ENCODE data around the gene CUEDC1. TPM values are rescaled to one million over a fixed set of nuclear protein-coding genes. Genes with fewer than 3 reads are reported as not detected.

Gene CUEDC1
- total and polyA plus RNA-seq, 2 of the 13 experiments (the other 11 are each of a cell fraction or from before 2014, with no cell fraction given), result 7.4 to 12.9 TPM

DNA sequence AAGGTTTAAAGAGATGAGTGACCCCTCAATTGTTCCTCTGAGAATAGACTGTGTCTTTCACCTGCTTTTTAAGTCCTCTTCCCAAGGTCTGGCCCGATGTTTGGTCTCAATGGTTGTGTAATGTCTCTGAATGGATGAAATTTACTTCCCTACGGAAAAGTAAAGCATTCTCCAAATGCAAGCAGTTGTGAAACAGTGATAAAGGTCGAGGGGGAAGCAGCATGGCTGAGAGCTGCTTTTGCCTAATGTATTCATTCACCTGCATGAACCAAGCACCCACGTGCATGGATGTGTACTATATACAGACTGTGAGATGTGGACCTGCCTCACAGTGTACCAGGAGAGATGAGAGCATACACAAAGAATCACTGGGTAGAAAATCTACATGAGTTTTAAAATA lies 116.8 kb downstream of the CUEDC1 start (continued):
- TF ChIP-seq HNRNPLL (IDR thresholded peaks at IDR 0.05; ENCODE audit: low read depth, low read length, poor library complexity, severe bottlenecking) (no peak), ZNF792 (CRISPR knock-in tag; IDR thresholded peaks at IDR 0.05) (no peak), TBL1XR1 (IDR thresholded peaks at IDR 0.05; ENCODE audit: borderline replicate concordance, low read length, partially characterized antibody) (peak; percentile 39), ZFY (CRISPR knock-in tag; IDR thresholded peaks at IDR 0.05) (peak; percentile 14; the same call in 1 of the 2 replicates), ZNF710 (CRISPR knock-in tag; IDR thresholded peaks at IDR 0.05; ENCODE audit: borderline replicate concordance) (peak; percentile 99), ZSCAN25 (CRISPR knock-in tag; IDR thresholded peaks at IDR 0.05) (no peak), PITX1 (CRISPR knock-in tag; IDR thresholded peaks at IDR 0.05) (peak; percentile 76), ZBTB21 (CRISPR knock-in tag; IDR thresholded peaks at IDR 0.05) (no peak), ZNF205 (CRISPR knock-in tag; IDR thresholded peaks at IDR 0.05) (peak; percentile 60; the same call in 1 of the 2 replicates), MED1 (CRISPR knock-in tag; IDR thresholded peaks at IDR 0.05) (peak; percentile 91), YY1 (IDR thresholded peaks at IDR 0.05; ENCODE audit: insufficient read depth, insufficient replicate concordance, low read depth, low read length) (no peak), TOE1 (CRISPR knock-in tag; IDR thresholded peaks at IDR 0.05) (no peak), SYNCRIP (IDR thresholded peaks at IDR 0.05; ENCODE audit: insufficient read depth, low read depth, low read length) (no peak), NR2F2 (IDR thresholded peaks at IDR 0.05; ENCODE audit: borderline replicate concordance, low read depth) (peak; percentile 81), ZNF317 (CRISPR knock-in tag; IDR thresholded peaks at IDR 0.05) (peak; percentile 73; the same call in 1 of the 2 replicates), FOXA3 (CRISPR knock-in tag; IDR thresholded peaks at IDR 0.05) (peak; percentile 89), ZNF513 (CRISPR knock-in tag; conservative IDR thresholded peaks at IDR 0.05) (no peak), ZNF597 (CRISPR knock-in tag; IDR thresholded peaks at IDR 0.05) (no peak), EP300 (IDR thresholded peaks at IDR 0.05; ENCODE audit: low read depth in 2 of 2, low read length in 2 of 2) (peak in 1 of 2 experiments; percentile 89; a peak in 2 of 4 replicates), EP300 (CRISPR knock-in tag; IDR thresholded peaks at IDR 0.05; ENCODE audit: borderline replicate concordance) (no peak; the same call in 1 of the 2 replicates), ZMYM3 (CRISPR knock-in tag; IDR thresholded peaks at IDR 0.05) (0 out of 2 replicates have a peak, but pooled peaks have one; percentile 24), TGIF2 (CRISPR knock-in tag; IDR thresholded peaks at IDR 0.05) (no peak), ZNF3 (CRISPR knock-in tag; IDR thresholded peaks at IDR 0.05) (no peak), NCOR1 (IDR thresholded peaks at IDR 0.05; ENCODE audit: borderline replicate concordance, low read length) (peak; percentile 81; the same call in 1 of the 2 replicates), NR2C2 (CRISPR knock-in tag; IDR thresholded peaks at IDR 0.05; ENCODE audit: borderline replicate concordance) (peak; percentile 73; the same call in 1 of the 2 replicates), TP53 (CRISPR knock-in tag; conservative IDR thresholded peaks at IDR 0.05) (no peak)
- TF ChIP-seq, protein P1, sequence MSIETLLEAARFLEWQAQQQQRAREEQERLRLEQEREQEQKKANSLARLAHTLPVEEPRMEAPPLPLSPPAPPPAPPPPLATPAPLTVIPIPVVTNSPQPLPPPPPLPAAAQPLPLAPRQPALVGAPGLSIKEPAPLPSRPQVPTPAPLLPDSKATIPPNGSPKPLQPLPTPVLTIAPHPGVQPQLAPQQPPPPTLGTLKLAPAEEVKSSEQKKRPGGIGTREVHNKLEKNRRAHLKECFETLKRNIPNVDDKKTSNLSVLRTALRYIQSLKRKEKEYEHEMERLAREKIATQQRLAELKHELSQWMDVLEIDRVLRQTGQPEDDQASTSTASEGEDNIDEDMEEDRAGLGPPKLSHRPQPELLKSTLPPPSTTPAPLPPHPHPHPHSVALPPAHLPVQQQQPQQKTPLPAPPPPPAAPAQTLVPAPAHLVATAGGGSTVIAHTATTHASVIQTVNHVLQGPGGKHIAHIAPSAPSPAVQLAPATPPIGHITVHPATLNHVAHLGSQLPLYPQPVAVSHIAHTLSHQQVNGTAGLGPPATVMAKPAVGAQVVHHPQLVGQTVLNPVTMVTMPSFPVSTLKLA (IDR thresholded peaks at IDR 0.05), result peak; percentile 88

Data from HepG2 (cell line).